Stimulated activated CD4-positive, alpha-beta T cell treated with anti-CD3 and anti-CD28 coated beads, Interleukin-1b, Interleukin-23, amount 100 ng/mL, for 4 hours (primary cell): Measurements from ENCODE around the gene WARS2.

Source experiments
- DNase-seq, 2 donors: peaks; one replicate each; pipeline ENCODE4 v3.0.0-alpha.2; 2020; ENCODE audit warnings: low read depth in 2 of 2

The WARS2 gene

GRCh38 chr1:119083980-119084379, 56.5 kb downstream of the WARS2 start:
- no peak for DNase-seq

GRCh38 chr1:119083479-119083878, 57.0 kb downstream of the WARS2 start:
- no peak for DNase-seq

GRCh38 chr1:119081700-119082099, 58.8 kb downstream of the WARS2 start:
- no peak for DNase-seq

DNA sequence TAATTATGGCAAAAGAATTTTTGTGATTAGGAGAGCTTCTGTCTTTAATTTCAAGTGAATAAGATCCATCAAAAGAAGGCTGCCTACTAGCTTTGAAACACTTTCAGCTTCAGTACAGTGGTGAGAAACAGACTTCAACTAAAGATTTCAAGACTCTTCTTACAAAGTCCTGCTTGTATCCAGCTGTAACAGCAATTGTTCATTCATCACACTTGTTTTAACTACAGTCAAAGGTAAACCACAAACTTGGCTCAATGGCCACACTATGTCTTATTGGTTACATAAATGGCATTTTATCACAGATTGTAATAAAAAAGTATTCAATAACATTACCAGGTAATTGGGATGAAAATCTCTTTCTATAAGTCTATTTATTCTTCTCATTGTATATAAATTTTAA, 59.2 kb downstream of the WARS2 start:
- DNase-seq, result no peak

- no peak for DNase-seq
These were observed 59.9 kb downstream of the WARS2 start for GRCh38 chr1:119080586-119080985.

DNA sequence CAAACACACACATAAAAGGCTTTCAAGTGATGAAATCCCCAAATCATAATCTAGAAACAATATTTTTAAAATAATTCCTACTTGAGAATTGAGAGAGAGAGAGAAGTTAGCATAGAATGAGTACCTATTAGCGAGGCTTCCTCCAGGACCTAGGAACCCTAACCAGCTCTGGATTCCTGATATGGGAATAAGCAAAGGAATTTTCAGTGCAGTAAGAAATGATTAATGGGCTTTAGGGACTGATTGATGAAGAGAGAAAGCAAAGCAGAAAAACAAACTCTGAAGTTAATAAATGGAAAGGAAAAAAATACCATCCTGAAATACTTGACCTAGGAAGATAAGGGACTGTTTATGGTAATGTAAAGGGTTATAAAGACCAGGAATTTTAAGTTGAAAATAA, 60.6 kb downstream of the WARS2 start:
- DNase-seq, result no peak

- DNase-seq, result no peak
These were observed 64.8 kb downstream of the WARS2 start for GRCh38 chr1:119075614-119076013.

GRCh38 chr1:119071321-119071720, 69.1 kb downstream of the WARS2 start:
- DNase-seq, result no peak

GRCh38 chr1:119069682-119070081, 70.8 kb downstream of the WARS2 start:
- no peak for DNase-seq

DNA sequence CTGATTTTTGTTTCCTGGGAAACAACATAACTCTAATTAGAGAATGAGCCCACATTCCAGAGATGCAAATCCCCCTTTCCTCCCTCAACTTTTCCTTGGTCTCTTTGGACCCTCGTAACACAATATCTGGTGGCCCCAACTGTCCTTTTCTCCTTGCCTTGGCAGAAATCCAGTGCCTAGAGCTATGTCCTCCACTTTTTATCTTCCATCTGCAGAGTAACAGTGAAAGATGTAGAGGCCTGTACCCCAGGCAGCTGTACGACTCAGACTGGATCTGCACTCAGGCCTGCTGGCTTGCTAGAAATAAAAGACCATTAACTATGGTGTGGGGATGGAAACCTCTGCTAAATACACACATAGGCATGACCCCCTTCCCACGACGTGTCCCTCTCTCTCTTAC, 72.0 kb downstream of the WARS2 start:
- no peak for DNase-seq

DNA sequence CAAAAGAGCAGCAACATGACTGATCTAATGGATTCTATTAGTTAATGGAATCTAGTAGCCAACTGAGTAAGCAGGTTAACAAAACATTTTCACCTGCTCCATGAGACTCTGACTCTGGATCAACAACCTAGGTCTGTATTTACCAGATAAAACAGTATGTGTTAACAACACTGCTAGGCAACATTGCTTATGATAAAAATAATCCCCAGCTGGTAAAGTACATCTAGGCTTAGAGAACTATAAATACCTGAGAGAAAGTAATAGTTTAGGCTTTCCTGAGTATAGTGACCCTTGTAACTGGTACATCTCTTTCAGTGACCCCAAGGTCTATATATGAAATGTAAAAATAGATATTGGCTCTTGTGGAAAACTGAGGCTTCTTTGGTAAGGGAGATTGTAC, 78.8 kb downstream of the WARS2 start:
- no peak for DNase-seq

DNA sequence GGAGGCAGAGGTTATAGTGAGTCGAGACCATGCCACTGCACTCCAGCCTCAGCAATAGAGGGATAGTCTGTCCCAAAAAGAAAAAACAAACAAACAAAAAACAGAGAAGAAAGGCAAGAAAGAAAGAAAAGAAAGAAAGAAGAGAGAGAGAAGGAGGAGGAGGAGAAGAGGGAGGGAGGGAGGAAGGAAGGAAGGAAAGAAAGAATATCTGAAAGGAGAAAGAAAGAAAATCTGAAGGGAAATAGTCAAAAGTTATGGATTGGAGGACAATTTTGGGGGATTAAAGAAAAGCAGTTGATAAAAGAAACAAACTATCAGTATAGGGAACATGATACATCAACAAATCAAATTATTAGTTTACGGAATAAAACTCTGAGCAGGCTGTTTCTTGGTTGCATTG, 84.9 kb downstream of the WARS2 start:
- no peak for DNase-seq

DNA sequence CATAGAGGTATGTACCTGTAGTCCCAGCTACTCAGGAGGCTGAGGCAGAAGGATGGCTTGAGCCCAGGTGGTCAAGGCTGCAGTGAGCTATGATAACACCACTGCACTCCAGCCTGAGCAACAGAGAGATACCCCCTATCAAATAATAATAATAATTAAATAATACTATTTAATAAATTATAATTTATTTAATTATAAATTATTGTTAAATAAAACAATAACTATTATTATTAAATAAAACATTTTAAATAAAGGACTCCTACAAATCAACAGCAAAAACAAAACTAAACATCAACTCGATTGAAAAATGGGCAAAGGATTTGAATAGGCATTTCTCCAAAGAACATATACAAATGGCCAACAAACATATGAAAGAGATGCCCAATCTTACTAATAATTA, 86.5 kb downstream of the WARS2 start:
- no peak for DNase-seq

GRCh38 chr1:119052267-119052666, 88.2 kb downstream of the WARS2 start:
- no peak for DNase-seq

DNA sequence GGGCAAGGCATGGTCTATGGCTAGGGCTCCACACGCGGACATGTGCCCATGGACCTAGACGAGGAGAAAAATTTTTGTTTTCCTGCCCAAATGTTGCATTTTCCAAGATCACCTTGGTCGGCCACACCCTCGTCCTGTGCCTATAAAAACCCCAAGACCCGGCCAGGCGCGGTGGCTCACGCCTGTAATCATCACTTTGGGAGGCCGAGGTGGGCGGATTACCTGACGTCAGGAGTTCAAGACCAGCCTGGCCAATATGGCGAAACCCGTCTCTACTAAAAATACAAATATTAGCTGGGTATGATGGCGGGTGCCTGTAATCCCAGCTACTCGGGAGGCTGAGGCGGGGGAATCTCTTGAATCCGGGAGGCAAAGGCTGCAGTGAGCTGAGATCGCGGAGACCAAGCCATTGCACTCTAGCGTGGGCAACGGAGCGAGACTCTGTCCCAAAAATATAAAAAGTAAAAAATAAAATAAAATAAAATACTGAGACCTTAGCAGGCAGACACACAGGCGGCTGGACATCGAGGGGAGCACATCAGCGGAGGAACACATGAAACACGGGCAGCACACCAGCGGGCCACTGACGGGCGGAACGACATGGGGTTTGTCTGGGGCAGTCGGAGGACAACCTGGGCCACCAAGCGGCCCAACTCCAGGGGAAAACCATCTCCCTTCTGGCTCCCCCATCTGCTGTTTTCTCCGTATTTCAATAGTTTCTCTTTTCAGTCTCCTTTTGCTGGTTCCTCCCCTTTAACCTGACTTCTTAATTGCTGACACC, 91.6 kb downstream of the WARS2 start:
- no peak for DNase-seq

- DNase-seq, result no peak
These were observed 93.5 kb downstream of the WARS2 start for GRCh38 chr1:119046785-119047438.

DNA sequence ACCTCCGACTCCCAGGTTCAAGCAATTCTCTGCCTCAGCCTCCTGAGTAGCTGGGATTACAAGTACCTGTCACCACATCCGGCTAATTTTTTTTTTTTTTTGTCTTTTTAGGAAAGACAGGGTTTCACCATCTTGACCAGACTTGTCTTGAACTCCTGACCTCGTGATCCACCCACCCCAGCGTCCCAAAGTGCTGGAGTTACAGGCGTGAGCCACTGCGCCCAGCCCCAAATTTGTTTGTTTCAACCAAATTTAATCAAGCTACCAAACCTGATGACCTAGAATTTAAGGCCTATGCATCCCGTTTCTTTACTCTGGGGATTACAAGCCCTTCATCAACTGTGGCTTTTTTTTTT, 94.0 kb downstream of the WARS2 start:
- no peak for DNase-seq

DNA sequence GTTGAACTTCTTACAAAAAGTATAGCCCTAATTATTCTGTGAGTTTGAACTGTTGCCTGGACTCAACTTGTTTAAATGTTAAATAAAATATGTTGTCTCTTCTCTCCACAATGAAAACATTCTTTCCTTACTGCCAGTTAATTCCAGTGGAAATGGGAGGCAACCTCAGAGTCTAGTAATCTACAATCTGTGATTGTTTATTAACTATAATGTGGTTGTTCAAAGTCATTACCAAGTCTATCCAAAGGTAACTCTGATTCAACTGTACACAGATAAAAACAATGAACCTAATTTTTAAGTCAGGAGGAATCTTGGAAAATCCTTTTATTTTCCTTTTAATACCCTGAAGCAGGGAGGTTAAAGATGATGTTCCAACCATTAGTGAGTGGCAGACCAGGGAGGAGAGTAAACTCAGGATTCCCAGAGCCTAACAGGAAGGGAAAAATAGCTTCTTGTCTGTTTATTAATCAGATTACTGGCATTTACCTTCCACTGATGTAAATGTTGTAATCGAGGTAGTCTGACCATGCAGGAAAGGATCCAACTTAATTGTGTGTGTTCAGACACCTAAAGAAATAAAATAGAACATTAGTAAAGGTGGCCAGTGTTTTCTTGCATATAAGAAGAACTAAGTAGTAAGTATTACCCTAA, 95.2 kb downstream of the WARS2 start:
- no peak for DNase-seq

DNA sequence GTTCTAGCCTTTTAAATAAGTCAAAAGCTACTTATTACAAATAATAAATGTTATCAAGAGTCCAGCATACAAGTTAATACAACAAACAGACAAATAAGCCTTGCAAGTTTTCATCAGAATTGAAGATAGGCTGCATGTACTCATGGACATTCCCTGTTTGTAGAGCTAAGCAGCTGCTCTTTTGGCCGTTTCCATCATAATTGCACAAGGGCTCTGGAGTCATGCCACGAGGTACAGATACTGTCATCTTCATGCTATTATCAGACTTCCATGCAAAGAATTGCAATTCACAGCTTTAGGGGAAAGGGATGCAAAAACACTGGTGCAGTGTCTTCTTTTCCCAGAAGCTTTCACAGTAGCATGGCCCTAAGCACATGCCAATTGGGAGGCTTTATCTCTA, 99.5 kb downstream of the WARS2 start:
- DNase-seq, result no peak

DNA sequence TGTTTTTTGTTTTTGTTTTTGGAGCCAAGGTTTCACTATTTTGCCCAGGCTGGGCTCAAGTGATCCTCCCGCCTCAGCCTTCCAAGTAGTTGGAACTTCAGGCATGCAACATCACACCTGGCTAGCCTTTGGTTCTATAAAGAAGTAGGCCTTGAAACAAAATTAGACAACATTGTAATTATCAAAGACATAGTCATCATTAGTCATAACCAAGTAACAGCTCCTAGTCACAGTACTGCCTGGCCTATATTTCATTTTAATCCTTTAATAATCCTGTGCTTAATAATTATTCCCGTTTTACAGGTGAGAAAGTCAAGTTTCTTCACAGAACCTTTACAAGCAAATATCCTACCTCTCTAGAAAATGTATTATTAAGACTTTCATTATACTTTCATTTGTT, 100.0 kb downstream of the WARS2 start:
- no peak for DNase-seq

GRCh38 chr1:119038363-119038762, 102.1 kb downstream of the WARS2 start:
- no peak for DNase-seq

DNA sequence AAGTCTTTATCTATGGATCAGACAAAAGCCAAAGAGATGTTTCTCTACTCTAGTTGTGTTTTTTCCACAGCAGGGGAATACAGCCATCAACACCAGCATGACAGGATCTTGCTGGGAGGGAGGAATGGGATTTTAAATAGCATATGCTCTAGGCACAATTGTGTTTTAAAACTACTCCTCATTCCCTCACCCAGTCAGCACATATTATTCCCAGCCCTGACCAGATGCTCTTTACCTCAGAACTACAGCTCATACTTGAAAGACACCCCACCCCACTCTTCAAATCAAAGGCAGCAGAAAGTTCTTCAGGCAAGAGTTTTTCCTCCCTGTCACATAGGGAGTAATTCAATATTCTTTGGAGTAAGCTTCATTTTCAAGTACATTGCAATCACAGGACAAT, 106.1 kb downstream of the WARS2 start:
- DNase-seq, result no peak

DNA sequence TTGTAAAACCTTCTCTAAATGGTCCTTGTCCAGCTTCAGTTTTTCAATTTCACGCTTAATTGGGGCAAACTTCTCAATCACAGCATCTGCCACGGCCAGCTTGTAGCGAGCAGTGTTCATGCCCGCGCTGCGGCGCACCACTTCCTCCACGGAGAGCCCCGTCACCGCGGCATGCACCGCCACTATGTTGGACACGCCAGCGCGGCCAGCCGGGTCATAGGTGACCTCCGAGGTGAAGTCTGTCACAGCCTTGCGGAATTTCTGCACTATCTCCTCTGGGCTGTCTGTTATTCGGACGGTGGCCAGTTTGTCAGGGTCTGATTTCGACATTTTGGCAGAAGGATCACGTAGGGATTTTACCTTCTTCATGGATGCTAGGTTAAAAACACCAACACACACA, 107.5 kb downstream of the WARS2 start:
- no peak for DNase-seq
